Ureter (tissue), 1 donor: Measurements from ENCODE around the gene CSNK1G1. TPM values are rescaled to one million over a fixed set of nuclear protein-coding genes. Genes with fewer than 3 reads are reported as not detected.

ENCODE experiments used
- DNase-seq: peaks from one replicate; pipeline ENCODE4 v3.0.0-alpha.2; 2020; ENCODE audit warnings: low spot score
- total RNA-seq: library from RNA; stranded (reverse); gene quantifications from one replicate; pipeline ENCODE4 v1.2.4, GENCODE V29; 2023
- donor health status: DM: yes; HTN: yes; CAD: no.

CSNK1G1 gene
- total RNA-seq, 1 donor from 2014 or later: 29.5 TPM

DNA sequence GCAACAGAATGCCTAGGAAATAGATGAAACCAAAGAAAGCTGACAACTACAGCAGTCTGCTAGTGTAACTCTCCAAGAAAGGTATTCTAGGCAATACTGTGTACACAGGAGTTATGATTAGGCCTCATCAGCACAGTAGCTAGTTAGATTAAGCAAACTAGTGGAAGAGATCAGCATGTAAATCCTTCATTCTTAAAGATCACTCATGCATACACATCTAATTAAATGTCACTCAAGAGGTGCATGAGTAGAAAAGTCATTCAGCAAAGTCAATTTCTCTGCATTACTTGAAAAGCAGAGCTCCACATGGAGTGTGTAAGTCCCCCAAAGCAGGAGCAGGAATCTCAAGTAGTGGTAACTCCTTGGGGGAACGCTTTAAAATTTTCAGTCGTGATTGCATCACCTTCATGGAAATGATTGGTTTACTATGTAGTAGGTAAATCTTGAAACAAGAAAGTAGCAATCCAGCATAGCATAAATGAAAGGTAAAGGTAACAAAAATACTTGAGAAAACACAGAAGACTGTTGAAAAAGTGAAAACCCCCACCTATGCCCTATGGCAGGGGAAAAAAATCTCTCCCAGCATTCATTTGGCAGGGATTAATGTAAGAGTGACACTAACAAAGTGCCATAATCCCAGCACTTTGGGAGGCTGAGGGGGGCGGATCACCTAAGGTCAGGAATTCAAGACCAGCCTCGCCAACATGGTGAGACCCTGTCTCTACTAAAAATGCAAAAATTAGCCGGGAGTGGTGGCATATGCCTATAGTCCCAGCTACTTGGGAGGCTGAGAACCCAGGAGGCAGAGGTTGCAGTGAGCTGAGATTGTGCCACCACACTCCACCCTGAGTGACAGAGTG lies 163.8 kb downstream of the CSNK1G1 start:
- DNase-seq: peak; percentile 12

- DNase-seq: peak; percentile 9
Observed at GRCh38 chr15:64187396-64188191, 168.4 kb downstream of the CSNK1G1 start.

DNA sequence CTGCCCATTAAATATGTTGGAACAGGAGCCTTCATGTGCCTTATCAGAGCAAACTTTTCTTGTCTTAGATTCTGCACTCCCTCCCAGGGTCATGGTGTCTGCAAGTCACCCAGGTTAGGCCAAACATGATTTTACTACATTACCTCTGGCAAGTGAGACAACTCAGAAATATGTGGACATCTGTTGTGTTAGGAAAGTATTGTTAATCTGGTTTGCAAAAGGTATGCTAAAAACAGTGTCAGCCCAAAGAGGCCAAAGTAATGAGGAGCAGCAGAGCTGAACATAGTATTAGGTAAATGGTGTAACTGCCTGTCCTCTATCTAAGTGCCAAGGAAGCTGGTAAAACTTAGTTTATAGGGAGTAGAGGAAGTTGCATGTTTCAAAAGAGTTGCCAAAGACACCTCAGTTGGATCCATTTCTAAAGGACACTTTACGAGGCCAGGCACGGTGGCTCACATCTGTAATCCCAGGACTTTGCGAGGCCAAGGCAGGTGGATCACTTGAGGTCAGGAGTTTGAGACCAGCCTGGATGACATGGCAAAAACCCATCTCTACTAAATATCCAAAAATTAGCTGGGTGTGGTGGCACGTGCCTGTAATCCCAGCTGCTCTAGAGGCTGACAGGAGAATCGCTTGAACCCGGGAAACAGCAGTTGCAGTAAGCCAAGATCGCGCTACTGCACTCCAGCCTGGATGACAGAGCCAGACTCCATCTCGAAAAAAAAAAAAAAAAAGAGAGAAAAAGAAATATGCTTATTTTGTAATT lies 170.6 kb downstream of the CSNK1G1 start:
- DNase-seq: peak; percentile 5

- DNase-seq: no peak
Observed at GRCh38 chr15:64182859-64183370, 173.1 kb downstream of the CSNK1G1 start.

DNA sequence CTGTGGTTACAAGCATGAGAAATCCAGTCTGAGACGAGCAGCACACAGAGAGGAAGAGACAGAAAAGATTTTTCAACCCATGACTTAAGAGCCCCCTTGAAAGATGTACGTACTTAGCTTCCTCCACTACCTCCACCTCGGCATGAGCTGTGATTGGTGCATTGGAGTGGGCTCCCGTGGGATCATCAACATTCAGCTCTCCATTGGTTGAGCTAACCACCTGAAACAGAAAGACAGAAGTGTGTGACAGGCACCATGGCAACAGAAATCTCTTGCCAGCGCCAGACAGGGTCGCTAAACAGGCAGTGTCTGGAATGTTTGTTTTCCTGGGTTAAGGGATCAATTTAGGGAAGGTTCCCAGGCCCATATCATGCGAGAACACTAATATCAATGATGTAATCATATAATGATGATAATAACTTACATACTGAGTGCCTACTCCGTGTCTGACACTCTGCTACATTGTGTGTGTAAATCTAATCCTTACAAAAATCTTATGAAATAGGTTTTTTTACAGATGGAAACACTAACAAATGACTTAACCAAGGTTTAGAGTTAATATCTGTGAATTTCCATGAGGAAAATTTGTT lies 175.6 kb downstream of the CSNK1G1 start:
- DNase-seq: peak; percentile 17

GRCh38 chr15:64166102-64166890 lies 189.7 kb downstream of the CSNK1G1 start:
- no peak for DNase-seq

DNA sequence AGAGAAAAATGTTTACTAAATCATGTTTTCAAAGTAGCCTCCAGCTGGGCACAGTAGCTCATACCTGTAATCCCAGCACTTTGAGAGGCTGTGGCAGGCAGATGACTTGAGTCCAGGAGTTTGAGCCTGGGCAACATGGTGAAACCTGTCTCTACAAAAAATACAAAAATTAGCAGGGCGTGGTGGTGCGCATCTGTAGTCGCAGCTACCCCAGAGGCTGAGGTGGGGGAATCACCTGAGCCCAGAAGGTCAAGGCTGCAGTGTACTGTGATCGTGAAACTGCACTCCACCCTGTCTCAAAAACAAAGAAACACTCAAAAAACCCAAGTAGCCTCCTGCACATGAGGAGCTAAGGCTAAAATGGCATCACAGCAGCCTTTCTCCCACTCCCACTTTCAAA lies 191.5 kb downstream of the CSNK1G1 start:
- DNase-seq: no peak

DNA sequence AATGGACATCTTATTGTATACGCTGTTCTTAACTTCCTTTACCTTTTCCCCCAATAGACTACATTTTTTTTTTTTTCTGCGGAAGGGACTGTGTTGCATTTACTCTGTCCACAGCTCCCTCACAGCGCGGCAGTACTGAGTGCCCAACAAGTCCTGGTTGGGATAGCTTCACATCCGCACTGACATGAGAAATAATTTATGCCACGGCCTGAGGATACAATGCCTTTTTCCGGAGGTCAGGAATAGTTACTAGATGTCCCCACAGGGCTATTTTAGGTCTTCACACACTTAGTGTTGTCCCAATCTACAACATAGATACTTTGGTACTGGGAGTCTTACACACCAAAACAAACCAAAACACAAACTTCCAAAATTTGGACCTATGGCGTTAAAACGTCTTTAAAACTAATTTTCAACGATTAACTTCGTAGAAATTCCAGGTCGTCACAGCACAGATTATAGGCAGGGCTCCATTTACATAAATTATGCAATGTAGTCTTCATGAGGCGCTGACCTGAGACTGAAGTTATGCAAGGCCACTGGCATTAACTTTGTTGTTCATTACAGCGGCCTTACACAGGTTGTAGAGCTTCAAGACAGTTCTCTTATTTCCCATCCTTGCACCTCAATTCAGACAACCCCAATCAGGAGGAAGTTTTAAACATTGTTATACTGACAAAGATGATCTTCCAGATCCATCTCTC lies 192.2 kb downstream of the CSNK1G1 start:
- DNase-seq: no peak

- peak; percentile 98 for DNase-seq
Observed at GRCh38 chr15:64162869-64163658, 192.9 kb downstream of the CSNK1G1 start, which contains the start of gene PPIB. PPIB (minus strand) TSS chr15:64163022; CDS start chr15:64162986, 36 bp downstream.

DNA sequence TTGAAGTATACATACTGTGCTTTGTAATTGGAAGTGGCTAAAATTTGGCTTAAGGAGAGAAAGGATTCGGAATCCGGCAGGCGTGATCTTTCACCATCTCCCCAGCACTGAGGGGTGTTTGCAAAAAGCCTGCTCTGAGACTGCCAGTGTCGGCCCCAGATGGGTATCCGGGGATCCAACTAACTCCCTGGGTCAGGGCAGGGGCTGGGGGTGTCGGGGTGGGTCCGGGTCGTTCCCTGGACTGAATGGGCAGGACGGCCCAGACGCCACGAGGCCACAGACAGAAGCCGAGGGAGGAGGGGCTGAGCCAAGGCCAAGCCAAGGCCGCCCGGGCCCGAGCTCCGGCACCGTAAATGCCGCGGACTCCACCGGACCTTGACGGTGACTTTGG lies 193.5 kb downstream of the CSNK1G1 start:
- no peak for DNase-seq

GRCh38 chr15:64161688-64162477 lies 194.1 kb downstream of the CSNK1G1 start:
- DNase-seq: no peak

DNA sequence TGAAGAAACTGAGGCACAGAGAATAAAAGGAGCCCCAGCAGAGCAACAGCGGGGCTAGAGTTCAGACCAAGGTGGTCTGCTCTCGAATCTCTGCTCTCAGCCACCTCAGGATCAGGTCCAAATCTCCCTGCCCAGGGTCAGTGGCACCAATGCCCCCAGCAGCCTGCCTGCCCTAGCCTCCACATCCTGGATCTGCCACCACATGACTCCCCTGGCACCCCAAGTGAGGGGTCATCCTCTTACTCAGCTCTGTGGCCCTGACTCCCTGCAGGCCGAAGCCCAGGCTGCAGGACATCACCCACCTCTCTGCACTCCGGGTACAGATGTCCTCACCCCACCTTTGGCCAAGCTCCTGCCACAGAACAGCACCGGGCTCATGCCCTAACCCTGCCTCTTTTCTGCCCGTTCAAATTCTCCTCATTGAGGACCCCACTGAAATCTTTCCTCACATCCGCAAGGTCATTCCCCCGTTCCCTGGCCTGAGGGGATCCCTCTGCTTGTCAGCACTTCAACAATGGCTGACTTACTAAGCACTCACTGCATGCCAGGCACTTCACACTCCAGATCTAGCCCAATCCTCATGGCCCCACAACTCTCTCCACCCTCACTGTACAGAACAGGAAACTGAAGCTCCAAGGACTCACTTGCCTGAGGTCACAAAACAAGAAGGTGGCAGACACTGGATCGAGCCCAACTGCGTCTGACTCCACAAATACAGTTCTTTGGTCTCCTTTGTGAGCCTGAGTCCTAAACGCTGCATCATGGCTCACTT lies 197.4 kb downstream of the CSNK1G1 start:
- no peak for DNase-seq

- no peak for DNase-seq
Observed at GRCh38 chr15:64157599-64158125, 198.3 kb downstream of the CSNK1G1 start.

DNA sequence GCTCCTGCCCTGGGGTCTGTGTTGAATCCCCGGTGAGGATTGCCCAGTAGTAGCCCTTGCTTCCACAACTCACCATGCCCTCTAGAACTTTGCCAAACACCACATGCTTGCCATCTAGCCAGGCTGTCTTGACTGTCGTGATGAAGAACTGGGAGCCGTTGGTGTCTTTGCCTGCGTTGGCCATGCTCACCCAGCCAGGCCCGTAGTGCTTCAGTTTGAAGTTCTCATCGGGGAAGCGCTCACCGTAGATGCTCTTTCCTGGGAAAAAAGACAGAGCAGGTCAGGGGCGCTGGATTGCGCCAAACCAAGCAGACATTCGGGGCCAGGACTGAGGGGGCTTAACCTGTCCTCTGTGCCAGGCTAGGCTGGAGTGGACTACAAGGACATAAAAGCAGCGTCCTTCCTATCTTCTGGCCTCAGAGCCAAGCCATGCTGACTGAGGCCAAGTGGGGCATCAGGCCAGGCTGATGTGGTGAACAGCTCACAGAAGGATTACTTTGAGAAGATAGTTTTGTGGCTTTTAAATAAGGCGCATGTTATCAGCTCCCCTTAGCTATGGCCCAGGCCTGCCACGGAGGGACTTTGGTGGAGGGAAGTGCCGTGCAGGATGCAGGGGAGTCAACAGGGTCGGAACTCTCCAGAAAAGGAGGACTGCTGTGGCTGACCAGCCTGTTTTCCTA lies 199.2 kb downstream of the CSNK1G1 start:
- no peak for DNase-seq

GRCh38 chr15:64155802-64156651 lies 199.9 kb downstream of the CSNK1G1 start:
- DNase-seq: no peak
